ENCODE measurements around the gene RAB36. TPM values are rescaled to one million over a fixed set of nuclear protein-coding genes. Genes with fewer than 3 reads are reported as not detected.

The RAB36 gene
- total and polyA plus RNA-seq, 9 of the 15 experiments (the other 6 are each of a cell fraction or from before 2014, with no cell fraction given) = 0.04 to 0.50 (median 0.08) TPM; not detected in 3

GRCh38 chr22:23124611-23125511 is 20.4 kb upstream of the RAB36 start (continued):
- 0 out of 2 replicates have a peak, but pooled peaks have one; percentile 8 for TF ChIP-seq MYC (IDR thresholded peaks at IDR 0.05; ENCODE audit: low read depth, low read length)
- no peak for TF ChIP-seq MYC (CRISPR knock-in tag; IDR thresholded peaks at IDR 0.05; ENCODE audit: borderline replicate concordance, low read depth)
- TF ChIP-seq YY1 (IDR thresholded peaks at IDR 0.05; ENCODE audit: borderline replicate concordance in 1 of 3, control insufficient read depth in 1 of 3, extremely low read depth in 1 of 3, insufficient read depth in 3 of 3, insufficient read length in 1 of 3, insufficient replicate concordance in 2 of 3, low read depth in 1 of 3, low read length in 2 of 3) = no peak
- no peak for TF ChIP-seq ZNF57 (CRISPR knock-in tag; IDR thresholded peaks at IDR 0.05)

GRCh38 chr22:23125512-23126103 is 19.7 kb upstream of the RAB36 start:
- FAIRE-seq (no peak), ATAC-seq (no peak), DNase-seq (ENCODE audit: extremely low read depth in 1 of 4, low spot score in 3 of 4) (peak in 2 of 4 experiments; percentile 56 to 60)
- H3K9me1 ChIP-seq (ENCODE audit: control insufficient read depth, insufficient read depth, low read length) = peaks cover 15% of the 10 kb centered on the region
- no peak overlapping the region for H3K4me3 ChIP-seq
- in situ Hi-C loops (cut with MboI) (loop anchor here (5.0 kb wide), 2 partner anchors 158 to 278 kb away; no protein-coding TSS in a partner anchor), intact Hi-C loops (cut with micrococcal nuclease) (loop anchor here (10.0 kb wide), 1 partner anchor 661 kb away; no protein-coding TSS in a partner anchor)
- peaks cover 0 to 9% of the 10 kb centered on the region in 2 experiments; a peak in 2 of 5 replicates for H3K4me1 ChIP-seq (replicated peaks in 1 of 2; ENCODE audit: control insufficient read depth in 2 of 2, insufficient read depth in 2 of 2, low read length in 2 of 2)
- H3K27ac ChIP-seq (ENCODE audit: extremely low read depth, low read depth, low read length) = no peak overlapping the region
- H3K9ac ChIP-seq (ENCODE audit: insufficient read depth in 1 of 2, low read depth in 2 of 2, low read length in 2 of 2) = peak overlapping the region in 1 of 2 experiments; percentile 2; a peak in 1 of 4 replicates
- H3K79me2 ChIP-seq (ENCODE audit: control insufficient read depth, insufficient read depth, low read length) = no peaks in the 10 kb centered on the region
- H4K20me1 ChIP-seq (replicated peaks; ENCODE audit: control insufficient read depth, insufficient read depth, low read length) = peaks cover 76% of the 10 kb centered on the region
- H2AFZ ChIP-seq (ENCODE audit: low read depth, low read length) = no peak overlapping the region
- H3K4me2 ChIP-seq (ENCODE audit: insufficient read depth, low read length) = no peak overlapping the region
- ChIA-PET POLR2A (interaction anchor here (0.7 to 19.0 kb wide), 7 partner anchors 7 to 168 kb away, joined by 3 to 414 read pairs (median 31); partner anchors contain the start of genes RAB36 and RSPH14), CTCF (ENCODE audit: low intra/inter-chr PET ratio) (interaction anchor here (0.6 to 12.0 kb wide), 4 partner anchors 51 to 277 kb away, joined by 3 to 549 read pairs (median 3); no protein-coding TSS in a partner anchor)
- no peaks in the 10 kb centered on the region for H3K9me3 ChIP-seq (replicated peaks; ENCODE audit: control insufficient read depth, insufficient read depth, low read depth, low read length)
- 3% methylated on average over 18 of the region's 18 CpGs for WGBS (ENCODE audit: insufficient coverage, low coverage, missing lambda C conversion rate)
- H3K27me3 ChIP-seq (ENCODE audit: control insufficient read depth in 2 of 2, insufficient read depth in 2 of 2, low read length in 2 of 2) = peaks cover 50 to 83% of the 10 kb centered on the region in 2 experiments
- TF ChIP-seq MLX (CRISPR knock-in tag; conservative IDR thresholded peaks at IDR 0.05) (peak in 1 of 2 experiments; percentile 80; a peak in 1 of 4 replicates), RAD21 (CRISPR knock-in tag; conservative IDR thresholded peaks at IDR 0.05 in 1 of 2, IDR thresholded peaks at IDR 0.05 in 1 of 2) (0 out of 4 replicates have a peak, but pooled peaks of 1 of the 2 experiments have one; percentile 7), SP1 (CRISPR knock-in tag; IDR thresholded peaks at IDR 0.05) (no peak), GTF2F1 (IDR thresholded peaks at IDR 0.05; ENCODE audit: low read depth, low read length) (peak; percentile 51; the same call in 1 of the 2 replicates)
- BruUV-seq (replicated peaks) = no TSS peak
- no peaks in the 10 kb centered on the region for H3K36me3 ChIP-seq (ENCODE audit: control insufficient read depth, insufficient read depth, low read length)

Data from K562 (cell line).